Hepatocyte (in vitro differentiated cells): Measurements from ENCODE around the gene BOK.

Experiments used
- CTCF ChIP-seq: fragments of 200-600 bp; sonication (generic); IDR thresholded peaks from 2 replicates; pipeline ENCODE4 v1.5.1; 2016; ENCODE audit warnings: antibody characterized with exemption, mild to moderate bottlenecking; ENCODE audit not compliant: poor library complexity
- EZH2phosphoT487 ChIP-seq: fragments of 200-600 bp; sonication (generic); IDR thresholded peaks from one replicate; pipeline ENCODE4 v1.6.1; 2018; ENCODE audit warnings: antibody characterized with exemption, mild to moderate bottlenecking, low read depth, moderate library complexity; ENCODE audit not compliant: unreplicated experiment, severe bottlenecking

- no peak for TF ChIP-seq CTCF
- no peak for TF ChIP-seq EZH2phosphoT487
Measured at GRCh38 chr2:241592126-241592845, 33.7 kb downstream of the BOK start.
